Fibroblast of lung (primary cell): ENCODE results near the gene OTOS. TPM values are rescaled to one million over a fixed set of nuclear protein-coding genes. Genes with fewer than 3 reads are reported as not detected.

Experiments
- DNase-seq, 2 donors: peaks; one replicate each; pipeline versions ENCODE4 v3.0.0 to v3.0.0-alpha.2; 2010; ENCODE audit warnings: low read depth in 2 of 2
- H2AFZ ChIP-seq: 2 replicates; pipeline ENCODE4 v1.5.1; 2012; ENCODE audit warnings: low read length, control low read depth, inconsistent platforms
- H3K27ac ChIP-seq: 2 replicates; pipeline ENCODE4 v1.5.1; 2011; ENCODE audit warnings: low read length, control low read depth; ENCODE audit not compliant: insufficient read depth
- H3K27me3 ChIP-seq: 2 replicates; pipeline ENCODE4 v1.5.1; 2011; ENCODE audit warnings: mild to moderate bottlenecking, low read length; ENCODE audit not compliant: control insufficient read depth, insufficient read depth
- H3K36me3 ChIP-seq: 2 replicates; pipeline ENCODE4 v1.5.1; 2011; ENCODE audit warnings: low read length; ENCODE audit not compliant: control insufficient read depth, insufficient read depth
- H3K4me1 ChIP-seq: 2 replicates; pipeline ENCODE4 v1.5.1; 2011; ENCODE audit warnings: low read length; ENCODE audit not compliant: control insufficient read depth, insufficient read depth; ENCODE audit errors: extremely low read depth
- H3K4me2 ChIP-seq: 2 replicates; pipeline ENCODE4 v1.5.1; 2011; ENCODE audit warnings: low read length, control low read depth; ENCODE audit not compliant: insufficient read depth; ENCODE audit errors: extremely low read depth
- H3K4me3 ChIP-seq, 4 experiments: fragments of 200-600 bp in 1 of 4; sonication (generic) in 1 of 4; replicated peaks in 1 of 4; 2 replicates each; pipeline ENCODE4 v1.5.1; 2011 to 2016; ENCODE audit warnings: low read length in 4 of 4, low read depth in 3 of 4, mild to moderate bottlenecking in 3 of 4, control low read depth in 2 of 4, inconsistent platforms in 1 of 4, mixed read lengths in 1 of 4; ENCODE audit not compliant: insufficient read depth in 1 of 4; ENCODE audit errors: control extremely low read depth in 1 of 4
- H3K79me2 ChIP-seq: 2 replicates; pipeline ENCODE4 v1.5.1; 2012; ENCODE audit warnings: mild to moderate bottlenecking, low read length, inconsistent platforms; ENCODE audit not compliant: control insufficient read depth, insufficient read depth
- H3K9ac ChIP-seq: 2 replicates; pipeline ENCODE4 v1.5.1; 2011; ENCODE audit warnings: mild to moderate bottlenecking, low read length, control low read depth; ENCODE audit not compliant: insufficient read depth
- H3K9me3 ChIP-seq: 2 replicates; pipeline ENCODE4 v1.5.1; 2012; ENCODE audit warnings: low read depth, low read length; ENCODE audit not compliant: control insufficient read depth, insufficient read depth
- H4K20me1 ChIP-seq: 2 replicates; pipeline ENCODE4 v1.5.1; 2011; ENCODE audit warnings: low read length; ENCODE audit not compliant: control insufficient read depth, insufficient read depth; ENCODE audit errors: extremely low read depth
- CTCF ChIP-seq, 2 donors: IDR thresholded peaks in 1 of 2; conservative IDR thresholded peaks in 1 of 2; 1 replicate in 1 of 2; 2 replicates in 1 of 2; pipeline ENCODE4 v1.5.1; 2011 to 2012; ENCODE audit warnings: low read length in 2 of 2, control low read depth in 1 of 2, inconsistent platforms in 1 of 2, low read depth in 1 of 2, mild to moderate bottlenecking in 1 of 2
- EZH2 ChIP-seq: IDR thresholded peaks from 2 replicates; pipeline ENCODE4 v1.5.1; 2012; ENCODE audit warnings: low read length, control low read depth, mild to moderate bottlenecking; ENCODE audit errors: missing control alignments
- polyA plus RNA-seq, 2 donors: library from polyadenylated mRNA; depleted of rRNA in 1 of 2; stranded (reverse) in 1 of 2; unstranded in 1 of 2; fragments of >200 nt; gene quantifications; 2 replicates each; pipeline ENCODE4 v1.2.1, GENCODE V29; 2011 to 2012; ENCODE audit warnings: missing spikeins in 1 of 2
- total RNA-seq: library from RNA; depleted of rRNA; stranded (reverse); fragments of >200 nt; gene quantifications from 2 replicates; pipeline ENCODE4 v1.2.1, GENCODE V29; 2014

Gene OTOS
- total and polyA plus RNA-seq, 2 donors (not counting 1 experiment from before 2014, with no cell fraction given), result not detected

DNA sequence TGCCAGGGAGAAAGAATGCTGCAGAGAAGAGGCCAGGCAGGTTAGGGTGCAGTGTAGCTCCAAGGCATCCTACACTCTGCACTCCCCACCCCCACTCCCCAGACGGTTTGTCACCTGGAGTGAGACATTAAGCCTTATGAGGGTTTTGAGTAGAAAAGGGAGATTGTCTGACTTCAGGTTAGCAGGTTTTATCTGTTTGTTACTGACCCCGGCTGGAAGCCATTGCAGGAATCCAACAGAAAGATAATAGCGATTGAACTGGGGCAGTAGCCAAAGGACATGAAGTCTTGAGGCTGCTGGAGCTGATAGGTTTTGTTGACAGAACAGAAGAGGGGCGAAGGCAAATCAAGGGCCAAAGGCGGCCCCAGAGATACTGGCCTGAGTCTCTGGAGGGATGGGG is 51.2 kb downstream of the OTOS start:
- peaks cover under 1% of the 10 kb centered on the region for H3K27me3 ChIP-seq
- no peak overlapping the region for H2AFZ ChIP-seq
- no peak overlapping the region for H3K4me3 ChIP-seq
- no peak for DNase-seq
- no peak overlapping the region for H3K27ac ChIP-seq
- no peaks in the 10 kb centered on the region for H3K4me1 ChIP-seq
- no peaks in the 10 kb centered on the region for H3K36me3 ChIP-seq
- TF ChIP-seq EZH2 (no peak), CTCF (conservative IDR thresholded peaks at IDR 0.05 in 1 of 2, IDR thresholded peaks at IDR 0.05 in 1 of 2; ENCODE audit: low read depth in 1 of 2, low read length in 2 of 2) (no peak)
- no peaks in the 10 kb centered on the region for H4K20me1 ChIP-seq
- H3K9ac ChIP-seq, result no peak overlapping the region
- no peaks in the 10 kb centered on the region for H3K79me2 ChIP-seq
- H3K9me3 ChIP-seq, result no peaks in the 10 kb centered on the region
- no peak overlapping the region for H3K4me2 ChIP-seq

Other genes starting within 250 kb of the OTOS start
- 70.4 and 77.8 TPM in 2 replicates for gene NDUFA10, start 115.3 kb downstream of the OTOS start, total RNA-seq
- 122 and 126 TPM in 2 replicates for gene NDUFA10, start 115.3 kb downstream of the OTOS start, polyA plus RNA-seq
- not detected in 2 replicates for gene OR6B2, start 110.2 kb downstream of the OTOS start, total RNA-seq
- gene OR6B2, start 110.2 kb downstream of the OTOS start, polyA plus RNA-seq, result not detected in 2 replicates
- not detected in 2 replicates for gene OR6B3, start 87.1 kb downstream of the OTOS start, total RNA-seq
- not detected in 2 replicates for gene OR6B3, start 87.1 kb downstream of the OTOS start, polyA plus RNA-seq
- gene COPS9, start 4.4 kb downstream of the OTOS start, total RNA-seq, result 104 and 135 TPM in 2 replicates
- gene COPS9, start 4.4 kb downstream of the OTOS start, polyA plus RNA-seq, result 176 and 191 TPM in 2 replicates